HCT116 (cell line): ENCODE results near the gene GATAD1. TPM values are rescaled to one million over a fixed set of nuclear protein-coding genes. Genes with fewer than 3 reads are reported as not detected.

Experiments
- total RNA-seq: library from RNA; stranded (reverse); gene quantifications from one replicate; pipeline ENCODE4 v1.2.1, GENCODE V29; 2021; ENCODE audit not compliant: unreplicated experiment

Gene GATAD1
- total RNA-seq, 1 experiment from 2014 or later, result 23.9 TPM

Other genes with a start within 250 kb of the GATAD1 start
- gene KRIT1, start 201.6 kb upstream of the GATAD1 start, total RNA-seq, result 32.4 TPM
- 41.2 TPM for gene ANKIB1, start 201.5 kb upstream of the GATAD1 start, total RNA-seq
- gene ERVW-1, start 30.5 kb downstream of the GATAD1 start, total RNA-seq, result not detected
- 13.1 TPM for gene PEX1, start 81.0 kb downstream of the GATAD1 start, total RNA-seq
- gene RBM48, start 81.3 kb downstream of the GATAD1 start, total RNA-seq, result 14.6 TPM
- gene FAM133B, start 142.9 kb downstream of the GATAD1 start, total RNA-seq, result 28.8 TPM